GM18951 (cell line): Measurements from ENCODE around the gene HOOK2.
"Not testable (repeated sequence)": the region's sequence is repeated elsewhere in the genome, so short reads cannot be mapped to it uniquely, and the experiment has no call there.

ENCODE experiments used
- POLR2A ChIP-seq: IDR thresholded peaks from 4 replicates; pipeline ENCODE4 v1.6.1; 2011; ENCODE audit warnings: mild to moderate bottlenecking; ENCODE audit not compliant: insufficient read length, insufficient read depth; ENCODE audit errors: extremely low read depth
- in situ Hi-C: fragments of 300-500 bp; cut with MboI; formaldehyde crosslinking; loops from one replicate; pipeline ENCODE4 v1.12.0; 2022; ENCODE audit warnings: low sequenced_read_pairs, mixed read lengths, inconsistent platforms; ENCODE audit not compliant: unreplicated experiment

HOOK2 gene

DNA sequence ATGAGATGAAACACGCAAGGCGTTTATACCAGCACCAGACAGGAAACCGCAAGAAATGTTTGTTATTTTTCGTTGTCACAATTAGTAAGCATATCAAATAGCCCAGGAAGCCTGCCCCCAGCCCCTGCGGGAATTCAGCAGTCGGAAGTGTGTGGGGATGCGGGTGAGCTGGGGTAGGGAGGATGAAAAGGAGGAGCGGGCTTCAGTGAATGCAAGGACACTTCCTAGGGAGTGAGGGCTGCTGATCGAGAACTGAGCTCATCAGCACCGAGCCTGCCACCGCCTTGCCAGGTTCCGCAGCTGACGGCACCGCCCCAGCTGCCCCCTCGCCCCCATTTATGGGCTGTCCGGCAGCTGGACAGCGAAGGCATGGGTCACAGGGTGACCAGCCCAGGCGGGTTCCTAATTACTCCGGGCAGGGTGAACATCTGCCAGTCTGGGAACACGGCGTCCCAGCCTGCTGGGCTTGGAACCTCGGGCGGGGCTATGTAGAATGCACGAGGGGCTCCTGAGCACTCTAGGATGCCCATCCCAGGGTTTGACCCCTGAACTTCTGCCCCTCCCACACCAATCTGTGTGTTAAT, 25.3 kb downstream of the HOOK2 start:
- no peak for TF ChIP-seq POLR2A
- in situ Hi-C loops, result no loop called here

DNA sequence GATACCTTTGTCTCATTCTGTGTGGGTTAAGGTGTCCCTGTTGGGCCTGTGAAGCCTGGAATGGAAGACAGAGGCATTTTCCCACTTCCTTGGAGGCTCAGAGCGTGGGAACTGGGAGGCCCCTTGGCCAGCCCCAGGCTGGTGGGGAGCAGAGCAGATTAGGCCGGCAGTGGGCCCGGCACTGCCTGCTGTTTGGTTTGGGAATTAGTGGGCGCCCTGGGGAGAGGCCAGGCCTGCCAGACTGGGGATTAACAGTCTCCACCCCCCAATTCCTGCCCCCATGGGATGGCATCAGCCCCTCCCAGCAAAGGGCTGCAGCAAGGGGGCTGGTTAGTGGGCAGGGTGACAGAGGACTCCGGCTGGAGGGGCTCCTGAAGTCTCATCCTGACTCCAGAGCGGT, 26.9 kb downstream of the HOOK2 start:
- TF ChIP-seq POLR2A, result no peak
- in situ Hi-C loops, result no loop called here

- in situ Hi-C loops, result no loop called here
- TF ChIP-seq POLR2A, result no peak
These were observed 30.0 kb downstream of the HOOK2 start for GRCh38 chr19:12745166-12745897.

GRCh38 chr19:12737835-12738351, 37.5 kb downstream of the HOOK2 start:
- no peak for TF ChIP-seq POLR2A
- in situ Hi-C loops, result no loop called here

DNA sequence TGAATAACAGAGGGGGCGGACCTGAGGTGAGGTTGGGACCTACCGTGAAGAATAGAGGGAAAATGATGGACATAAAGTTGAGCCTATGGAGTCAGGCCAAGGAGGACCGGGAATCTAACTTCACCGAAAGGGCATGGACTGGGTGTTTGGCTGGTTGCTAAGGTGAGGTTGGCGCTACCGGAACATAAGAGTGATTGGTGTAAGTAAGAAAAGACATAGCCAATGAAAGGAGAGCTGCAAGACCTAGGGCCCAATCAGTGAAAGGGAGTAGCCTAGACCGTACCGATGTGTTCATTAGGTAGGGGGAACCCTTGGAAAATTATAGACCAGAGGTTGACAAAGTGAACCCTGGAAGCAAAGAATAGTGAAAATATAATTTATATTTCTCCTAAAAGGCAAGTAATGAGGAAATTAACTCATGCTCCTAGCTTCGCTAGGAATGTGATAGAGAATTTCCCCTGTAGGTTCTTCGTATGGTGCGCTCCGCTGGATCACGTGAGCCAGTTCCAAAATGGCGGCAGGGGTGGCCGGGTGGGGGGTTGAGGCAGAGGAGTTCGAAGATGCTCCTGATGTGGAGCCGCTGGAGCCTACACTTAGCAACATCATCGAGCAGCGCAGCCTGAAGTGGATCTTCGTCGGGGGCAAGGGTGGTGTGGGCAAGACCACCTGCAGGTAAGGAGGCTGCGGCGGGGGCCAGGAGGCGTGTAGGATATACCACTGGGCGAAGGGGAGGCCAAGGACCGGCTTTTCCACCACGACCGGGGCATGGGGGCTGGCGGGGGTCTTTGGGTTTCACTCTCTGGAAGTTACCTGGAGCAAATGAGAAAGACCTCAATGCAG, 38.1 kb downstream of the HOOK2 start, which contains the start of gene GET3:
GET3 (plus strand) TSS at position 503 of the 840 bp plus-strand sequence; CDS start at position 512, 9 bp downstream.
- in situ Hi-C loops, result no loop called here
- TF ChIP-seq POLR2A, result peak; percentile 84

- no peak for TF ChIP-seq POLR2A
- in situ Hi-C loops, result no loop called here
These were observed 41.8 kb downstream of the HOOK2 start for GRCh38 chr19:12733369-12734214.

- TF ChIP-seq POLR2A, result no peak
- in situ Hi-C loops, result no loop called here
These were observed 44.0 kb downstream of the HOOK2 start for GRCh38 chr19:12731337-12731736.

- no peak for TF ChIP-seq POLR2A
- in situ Hi-C loops, result no loop called here
These were observed 45.3 kb downstream of the HOOK2 start for GRCh38 chr19:12730064-12730463.

DNA sequence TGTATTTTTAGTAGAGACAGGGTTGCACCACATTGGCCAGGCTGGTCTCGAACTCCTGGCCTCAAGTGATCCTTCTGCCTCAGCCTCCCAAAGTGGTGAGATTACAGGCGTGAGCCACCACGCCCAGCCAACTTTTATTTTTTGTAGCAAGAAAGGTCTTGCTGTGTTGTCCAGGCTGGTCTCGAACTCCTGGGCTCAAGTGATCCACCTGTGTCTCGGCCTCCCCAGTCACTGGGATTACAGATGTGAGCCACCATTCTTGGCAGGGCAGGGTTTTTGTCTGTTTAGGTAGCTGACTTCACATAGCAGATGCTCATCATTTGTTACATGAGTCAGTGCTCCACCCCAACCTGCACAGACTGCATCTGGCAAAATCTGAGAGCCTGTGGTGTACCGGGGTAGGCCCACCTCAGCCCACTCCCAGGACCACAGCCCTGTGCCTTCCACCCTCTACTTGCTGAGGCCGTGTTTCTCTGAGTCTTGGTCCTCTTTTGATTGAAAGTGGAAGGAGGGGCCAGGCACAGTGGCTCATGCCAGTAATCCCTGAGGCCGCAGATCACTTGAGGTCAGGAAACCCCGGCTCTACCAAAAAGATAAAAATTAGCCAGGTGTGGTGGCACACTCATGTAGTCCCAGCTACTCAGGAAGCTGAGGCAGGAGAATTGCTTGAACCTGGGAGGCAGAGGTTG, 47.5 kb downstream of the HOOK2 start:
- in situ Hi-C loops, result no loop called here
- TF ChIP-seq POLR2A, result no peak

DNA sequence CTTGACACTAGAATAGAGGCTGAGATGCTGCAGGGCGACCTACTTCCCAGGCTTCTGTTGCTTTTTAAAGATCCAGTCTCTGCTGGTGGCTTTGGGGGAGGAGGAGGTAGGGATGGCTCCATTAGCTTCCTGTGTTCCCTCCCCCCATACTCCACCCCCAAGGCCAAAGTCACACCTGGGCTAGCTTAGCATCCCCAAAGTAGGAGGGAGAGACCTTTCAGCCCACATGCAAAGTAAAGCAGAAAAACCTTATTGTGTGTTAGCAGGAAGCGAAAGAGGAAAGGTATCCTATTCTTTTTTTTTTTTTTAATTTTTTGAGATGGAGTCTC, 48.4 kb downstream of the HOOK2 start:
- TF ChIP-seq POLR2A, result no peak
- in situ Hi-C loops, result no loop called here

DNA sequence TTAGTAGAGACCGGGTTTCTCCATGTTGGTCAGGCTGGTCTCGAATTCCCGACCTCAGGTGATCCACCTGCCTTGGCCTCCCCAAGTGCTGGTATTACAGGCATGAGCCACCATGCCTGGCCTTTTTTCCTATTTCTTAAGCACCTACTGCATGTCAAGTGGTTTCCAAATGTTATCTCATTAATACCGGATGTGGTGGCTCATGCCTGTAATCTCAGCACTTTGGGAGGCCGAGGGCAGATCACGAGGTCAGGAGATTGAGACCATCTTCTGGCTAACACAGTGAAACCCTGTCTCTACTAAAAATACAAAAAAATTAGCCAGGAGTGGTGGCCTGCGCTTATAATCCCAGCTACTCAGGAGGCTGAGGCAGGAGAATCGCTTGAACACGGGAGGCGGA, 49.7 kb downstream of the HOOK2 start:
- in situ Hi-C loops, result not testable (repeated sequence)

GRCh38 chr19:12723641-12724426, 51.5 kb downstream of the HOOK2 start, which contains the start of gene TNPO2:
TNPO2 (minus strand) TSS chr19:12723932; CDS start chr19:12720977, 2,955 bp downstream.
- in situ Hi-C loops, result no loop called here
- TF ChIP-seq POLR2A, result peak; percentile 64

GRCh38 chr19:12723381-12723640, 52.0 kb downstream of the HOOK2 start:
- TF ChIP-seq POLR2A, result no peak
- in situ Hi-C loops, result no loop called here
